Measurements from ENCODE around the gene RBM6.

The RBM6 gene

GRCh38 chr3:50121072-50122032 lies 181.4 kb downstream of the RBM6 start:
- Histone ChIP-seq H3K36me3 (replicated peaks; ENCODE audit: insufficient read depth, low read length) (peaks cover 13% of the 10 kb centered on the region; the same call in 1 of the 2 replicates), H3K4me2 (ENCODE audit: low read depth, low read length) (no peak overlapping the region), H3K9ac (ENCODE audit: low read length) (no peak overlapping the region), H3K79me2 (ENCODE audit: low read length) (no peaks in the 10 kb centered on the region), H4K20me1 (ENCODE audit: insufficient read depth, low read length) (peaks cover 5% of the 10 kb centered on the region; the same call in 1 of the 2 replicates), H3K9me2 (replicated peaks; ENCODE audit: insufficient read depth, low read length) (no peaks in the 10 kb centered on the region), H3K27me3 (replicated peaks; ENCODE audit: insufficient read depth, low read length) (no peaks in the 10 kb centered on the region), H3K27ac (ENCODE audit: low read length) (no peak overlapping the region), H3F3A (ENCODE audit: insufficient read depth, low read length) (peaks cover 11% of the 10 kb centered on the region), H2AFZ (ENCODE audit: low read length) (no peak overlapping the region), H3K4me1 (ENCODE audit: low read length) (no peaks in the 10 kb centered on the region), H3K4me3 (ENCODE audit: low read length) (no peak overlapping the region), H3K9me3 (replicated peaks; ENCODE audit: insufficient read depth, low read length) (no peaks in the 10 kb centered on the region)
- peak; percentile 56 for DNase-seq
- TF ChIP-seq EZH2phosphoT487 (IDR thresholded peaks at IDR 0.05; ENCODE audit: low read length) (no peak), EZH2 (optimal IDR thresholded peaks at IDR 0.05; ENCODE audit: low read depth, low read length) (no peak), CTCF (IDR thresholded peaks at IDR 0.05; ENCODE audit: low read length) (peak; percentile 86)

GRCh38 chr3:50122071-50122470 lies 182.1 kb downstream of the RBM6 start:
- H3F3A ChIP-seq (ENCODE audit: insufficient read depth, low read length) = peaks cover 11% of the 10 kb centered on the region
- H3K9me2 ChIP-seq (replicated peaks; ENCODE audit: insufficient read depth, low read length) = no peaks in the 10 kb centered on the region
- DNase-seq = no peak
- H3K36me3 ChIP-seq (replicated peaks; ENCODE audit: insufficient read depth, low read length) = peaks cover 12% of the 10 kb centered on the region; the same call in 1 of the 2 replicates
- H3K27ac ChIP-seq (ENCODE audit: low read length) = no peak overlapping the region
- no peak overlapping the region for H2AFZ ChIP-seq (ENCODE audit: low read length)
- no peaks in the 10 kb centered on the region for H3K4me1 ChIP-seq (ENCODE audit: low read length)
- peaks cover 5% of the 10 kb centered on the region; the same call in 1 of the 2 replicates for H4K20me1 ChIP-seq (ENCODE audit: insufficient read depth, low read length)
- no peak overlapping the region for H3K4me2 ChIP-seq (ENCODE audit: low read depth, low read length)
- H3K4me3 ChIP-seq (ENCODE audit: low read length) = no peak overlapping the region
- H3K9ac ChIP-seq (ENCODE audit: low read length) = no peak overlapping the region
- H3K27me3 ChIP-seq (replicated peaks; ENCODE audit: insufficient read depth, low read length) = no peaks in the 10 kb centered on the region
- TF ChIP-seq EZH2phosphoT487 (IDR thresholded peaks at IDR 0.05; ENCODE audit: low read length) (no peak), CTCF (IDR thresholded peaks at IDR 0.05; ENCODE audit: low read length) (no peak), EZH2 (optimal IDR thresholded peaks at IDR 0.05; ENCODE audit: low read depth, low read length) (no peak)
- H3K9me3 ChIP-seq (replicated peaks; ENCODE audit: insufficient read depth, low read length) = no peaks in the 10 kb centered on the region
- H3K79me2 ChIP-seq (ENCODE audit: low read length) = no peaks in the 10 kb centered on the region

GRCh38 chr3:50122661-50123391 lies 182.9 kb downstream of the RBM6 start:
- Histone ChIP-seq H3K4me3 (ENCODE audit: low read length) (no peak overlapping the region), H3K9me2 (replicated peaks; ENCODE audit: insufficient read depth, low read length) (no peaks in the 10 kb centered on the region), H3K9me3 (replicated peaks; ENCODE audit: insufficient read depth, low read length) (no peaks in the 10 kb centered on the region), H4K20me1 (ENCODE audit: insufficient read depth, low read length) (peaks cover 5% of the 10 kb centered on the region; the same call in 1 of the 2 replicates), H3K36me3 (replicated peaks; ENCODE audit: insufficient read depth, low read length) (peaks cover 9% of the 10 kb centered on the region; the same call in 1 of the 2 replicates), H2AFZ (ENCODE audit: low read length) (no peak overlapping the region), H3K27me3 (replicated peaks; ENCODE audit: insufficient read depth, low read length) (no peaks in the 10 kb centered on the region), H3K79me2 (ENCODE audit: low read length) (no peaks in the 10 kb centered on the region), H3K9ac (ENCODE audit: low read length) (no peak overlapping the region), H3K4me2 (ENCODE audit: low read depth, low read length) (no peak overlapping the region), H3K4me1 (ENCODE audit: low read length) (no peaks in the 10 kb centered on the region), H3F3A (ENCODE audit: insufficient read depth, low read length) (peaks cover 11% of the 10 kb centered on the region), H3K27ac (ENCODE audit: low read length) (no peak overlapping the region)
- TF ChIP-seq CTCF (IDR thresholded peaks at IDR 0.05; ENCODE audit: low read length) = no peak
- TF ChIP-seq EZH2 (optimal IDR thresholded peaks at IDR 0.05; ENCODE audit: low read depth, low read length) = no peak
- TF ChIP-seq EZH2phosphoT487 (IDR thresholded peaks at IDR 0.05; ENCODE audit: low read length) = no peak
- DNase-seq = no peak
